NCI-H2227 treated with DMSO at 0.1 percent for 48 hours (cell line): ENCODE results near the gene PPARD.
A peak's percentile ranks its signal among the peaks of the same experiment; 100 is the strongest.
"Not testable (repeated sequence)": the region's sequence is repeated elsewhere in the genome, so short reads cannot be mapped to it uniquely, and the experiment has no call there.

ENCODE experiments used
- DNase-seq: peaks from one replicate; lab custom pipeline; 2025; lab: John Stamatoyannopoulos, UW

The PPARD gene

DNA sequence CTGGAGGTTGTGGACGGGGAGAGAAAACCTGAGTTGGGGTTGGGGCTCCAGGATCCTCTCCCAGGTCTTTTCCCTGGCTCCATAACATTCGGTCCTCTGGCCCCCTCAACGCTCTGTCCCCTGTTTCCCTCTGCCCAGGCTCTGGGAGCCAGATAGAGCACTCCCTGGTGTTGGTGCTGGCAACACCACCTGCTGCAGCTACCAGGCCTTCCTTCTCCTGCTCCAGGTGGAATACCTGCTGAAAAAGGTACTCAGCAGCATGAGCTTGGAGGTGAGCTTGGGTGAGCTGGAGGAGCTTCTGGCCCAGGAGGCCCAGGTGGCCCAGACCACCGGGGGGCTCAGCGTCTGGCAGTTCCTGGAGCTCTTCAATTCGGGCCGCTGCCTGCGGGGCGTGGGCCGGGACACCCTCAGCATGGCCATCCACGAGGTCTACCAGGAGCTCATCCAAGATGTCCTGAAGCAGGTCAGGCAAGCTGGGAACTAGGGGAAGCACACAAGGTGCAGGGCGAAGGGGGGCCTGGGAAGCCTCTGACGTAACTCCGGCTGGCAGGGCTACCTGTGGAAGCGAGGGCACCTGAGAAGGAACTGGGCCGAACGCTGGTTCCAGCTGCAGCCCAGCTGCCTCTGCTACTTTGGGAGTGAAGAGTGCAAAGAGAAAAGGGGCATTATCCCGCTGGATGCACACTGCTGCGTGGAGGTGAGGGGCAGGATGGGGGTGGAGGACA, 30.1 kb upstream of the PPARD start:
- no peak for DNase-seq

GRCh38 chr6:35312807-35313206, 29.6 kb upstream of the PPARD start:
- DNase-seq: no peak

DNA sequence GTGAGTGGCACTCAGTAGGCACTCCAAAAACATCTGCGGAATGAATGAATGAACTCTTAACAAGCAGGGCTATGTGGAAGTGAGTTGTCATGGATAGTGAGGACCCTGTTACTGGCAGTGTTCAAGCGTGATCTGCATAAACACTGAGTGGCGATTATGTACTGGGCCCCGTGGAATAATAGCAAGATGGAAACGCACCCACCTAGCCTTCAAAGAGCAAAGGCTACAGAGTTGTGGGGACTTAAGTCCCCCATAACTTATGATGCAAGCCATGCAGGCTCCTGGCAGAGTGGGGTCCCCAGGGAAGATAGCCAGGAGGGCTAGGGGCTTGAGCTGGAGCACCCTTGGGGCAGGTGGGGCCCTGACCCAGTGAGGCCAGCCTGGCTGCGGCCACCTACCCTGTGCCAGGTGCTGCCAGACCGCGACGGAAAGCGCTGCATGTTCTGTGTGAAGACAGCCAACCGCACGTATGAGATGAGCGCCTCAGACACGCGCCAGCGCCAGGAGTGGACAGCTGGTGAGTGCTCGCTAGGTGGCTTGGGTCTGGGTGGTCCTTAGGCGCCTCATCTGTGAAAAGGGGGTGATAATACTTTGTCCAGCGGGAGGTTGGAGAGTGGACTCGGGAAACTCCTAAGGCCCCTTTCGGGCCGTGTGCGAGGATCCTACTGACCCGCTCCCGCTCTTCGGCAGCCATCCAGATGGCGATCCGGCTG, 24.7 kb upstream of the PPARD start:
- DNase-seq: no peak

GRCh38 chr6:35318196-35319171, 23.9 kb upstream of the PPARD start:
- peak; percentile 81 for DNase-seq

GRCh38 chr6:35319346-35320030, 22.9 kb upstream of the PPARD start:
- DNase-seq: no peak

DNA sequence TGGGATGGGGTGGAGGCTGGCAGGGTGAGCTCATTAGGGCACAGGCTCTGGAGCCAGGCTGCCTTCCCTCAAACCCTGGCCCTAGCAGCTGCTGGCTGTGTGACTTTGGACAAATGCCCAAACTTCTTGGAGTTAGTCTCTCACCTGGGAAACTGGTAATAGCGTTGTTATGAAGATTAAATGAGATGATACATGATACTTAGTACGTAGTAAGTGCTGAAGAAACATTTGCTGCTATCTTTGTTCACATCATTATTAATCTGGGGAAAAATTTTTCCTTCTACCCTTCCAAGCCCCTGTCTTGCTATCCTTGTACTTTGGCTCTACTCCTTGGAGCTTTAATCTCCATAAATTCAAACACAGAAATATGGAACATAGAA, 22.3 kb upstream of the PPARD start:
- no peak for DNase-seq

DNA sequence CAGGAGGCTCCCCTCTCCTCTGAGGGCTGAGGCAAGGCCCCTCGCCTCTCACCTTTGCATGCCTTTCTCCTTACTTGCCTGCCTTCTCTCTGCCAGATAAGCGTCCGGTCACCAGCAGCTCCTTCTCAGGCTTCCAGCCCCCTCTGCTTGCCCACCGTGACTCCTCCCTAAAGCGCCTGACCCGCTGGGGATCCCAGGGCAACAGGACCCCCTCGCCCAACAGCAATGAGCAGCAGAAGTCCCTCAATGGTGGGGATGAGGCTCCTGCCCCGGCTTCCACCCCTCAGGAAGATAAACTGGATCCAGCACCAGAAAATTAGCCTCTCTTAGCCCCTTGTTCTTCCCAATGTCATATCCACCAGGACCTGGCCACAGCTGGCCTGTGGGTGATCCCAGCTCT, 21.3 kb upstream of the PPARD start:
- no peak for DNase-seq

DNA sequence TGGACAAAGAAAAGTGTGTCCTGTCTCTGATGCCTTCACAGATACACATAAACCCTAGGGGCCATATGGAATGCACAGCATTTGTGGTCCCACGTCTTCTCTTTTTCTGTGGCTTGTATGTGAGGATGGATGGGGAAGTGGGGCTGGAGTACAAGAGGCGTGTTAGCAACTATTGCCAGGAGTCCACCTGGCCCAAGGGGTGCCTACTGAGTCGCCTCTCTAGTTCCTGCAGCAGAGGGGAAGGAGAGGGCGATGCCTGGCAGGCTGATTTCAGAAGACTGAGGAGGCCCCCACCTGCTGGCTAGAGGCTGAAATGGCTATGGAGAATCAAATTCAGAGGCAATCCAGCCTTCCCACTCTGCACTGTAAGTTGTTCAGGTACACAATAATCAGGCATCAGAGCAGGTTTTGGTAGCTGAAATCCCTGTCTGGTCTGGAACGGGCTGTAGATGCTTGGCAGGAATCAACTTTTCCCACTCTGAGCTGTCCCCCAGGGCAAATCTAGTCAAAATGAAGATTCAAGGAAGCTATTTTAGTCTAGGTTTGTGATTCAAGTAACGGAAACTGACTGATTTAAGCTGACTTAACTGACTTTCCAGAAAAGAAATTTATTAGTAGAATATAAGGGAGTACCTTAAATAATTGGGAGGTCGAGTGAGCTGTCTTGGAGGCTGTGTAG, 14.9 kb upstream of the PPARD start:
- peak; percentile 23 for DNase-seq

DNA sequence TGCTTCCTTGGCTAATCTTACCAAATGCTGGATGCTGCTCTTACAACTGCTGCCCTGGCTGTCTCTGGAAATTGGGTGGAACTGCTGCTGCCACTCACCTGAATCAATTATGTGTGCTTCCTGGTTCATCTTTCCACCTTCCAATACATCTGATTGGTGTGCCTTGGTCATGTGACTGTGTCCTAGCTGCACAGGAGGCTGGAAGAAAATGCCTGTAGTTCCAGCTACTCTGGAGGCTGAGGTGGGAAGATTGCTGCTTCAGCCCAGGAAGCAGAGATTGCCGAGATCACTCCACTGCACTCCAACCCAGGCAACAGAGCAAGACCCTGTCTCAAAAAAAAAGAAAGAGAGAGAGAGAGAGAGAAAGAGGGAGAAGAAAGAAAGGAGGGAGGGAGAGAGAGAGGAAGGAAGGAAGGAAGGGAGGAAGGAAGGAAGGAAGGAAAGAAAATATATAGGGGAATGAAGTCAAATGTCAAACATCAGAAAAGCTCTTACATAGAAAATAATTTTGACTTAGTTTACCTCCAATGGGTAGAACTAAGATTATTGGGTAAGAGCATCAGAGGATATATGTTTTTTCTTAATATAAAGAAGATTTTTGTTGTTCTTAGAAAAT, 14.1 kb upstream of the PPARD start:
- no peak for DNase-seq

- DNase-seq: not testable (repeated sequence)
Observed at GRCh38 chr6:35328965-35329364, 13.4 kb upstream of the PPARD start.

DNA sequence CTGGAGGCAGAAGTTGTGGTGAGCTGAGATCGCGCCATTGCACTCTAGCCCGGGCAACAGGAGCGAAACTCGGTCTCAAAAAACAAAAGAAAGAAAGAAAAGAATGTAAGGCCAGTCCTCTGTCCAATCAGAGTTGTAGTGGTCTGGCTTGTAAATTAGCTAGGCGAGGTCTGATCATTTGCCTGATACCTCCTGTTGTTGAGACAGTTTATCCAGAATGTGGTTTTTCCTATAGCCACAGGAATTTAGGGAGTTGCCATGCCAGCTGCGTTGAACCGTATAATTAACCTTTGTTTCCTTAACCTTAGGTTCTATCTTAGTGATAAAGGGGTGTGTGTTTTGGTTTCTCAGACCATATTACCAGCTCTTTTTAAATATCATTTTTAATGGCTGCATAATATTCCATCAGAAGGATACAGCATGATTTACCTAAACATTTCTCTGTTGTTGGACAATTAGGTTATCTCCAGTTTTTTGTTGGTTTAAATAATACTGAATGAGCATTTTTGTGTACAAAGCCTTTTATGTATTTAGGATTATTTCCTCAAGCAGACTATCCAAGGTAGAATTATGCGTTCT, 11.7 kb upstream of the PPARD start:
- DNase-seq: no peak

DNA sequence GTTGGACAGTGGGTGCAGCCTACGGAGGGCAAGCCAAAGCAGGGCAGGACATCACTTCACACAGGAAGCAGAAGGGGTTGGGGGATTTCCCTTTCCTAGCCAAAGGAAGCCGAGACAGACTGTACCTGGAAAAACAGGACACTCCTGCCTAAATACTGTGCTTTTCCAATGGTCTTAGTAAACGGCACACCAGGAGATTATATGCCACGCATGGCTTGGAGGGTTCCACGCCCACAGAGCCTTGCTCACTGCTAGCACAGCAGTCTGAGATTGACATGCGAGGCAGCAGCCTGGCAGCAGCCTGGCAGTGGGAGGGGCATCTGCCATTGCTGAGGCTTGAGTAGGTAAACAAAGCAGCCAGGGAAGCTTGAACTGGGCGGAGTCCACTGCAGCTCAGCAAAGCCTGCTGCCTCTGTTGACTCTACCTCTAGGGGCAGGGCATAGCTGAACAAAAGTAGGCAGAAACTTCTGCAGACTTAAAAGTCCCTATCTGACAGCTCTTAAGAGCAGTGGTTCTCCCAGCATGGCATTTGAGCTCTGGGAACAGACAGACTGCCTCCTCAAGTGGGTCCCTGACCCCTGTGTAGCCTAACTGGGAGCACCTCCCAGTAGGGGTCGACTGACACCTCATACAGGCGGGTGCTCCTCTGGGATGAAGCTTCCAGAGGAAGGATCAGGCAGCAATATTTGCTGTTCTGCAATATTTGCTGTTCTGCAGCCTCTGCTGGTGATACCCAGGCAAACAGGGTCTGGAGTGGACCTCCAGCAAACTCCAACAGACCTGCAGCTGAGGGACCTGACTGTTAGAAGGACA, 10.1 kb upstream of the PPARD start:
- DNase-seq: not testable (repeated sequence)

DNA sequence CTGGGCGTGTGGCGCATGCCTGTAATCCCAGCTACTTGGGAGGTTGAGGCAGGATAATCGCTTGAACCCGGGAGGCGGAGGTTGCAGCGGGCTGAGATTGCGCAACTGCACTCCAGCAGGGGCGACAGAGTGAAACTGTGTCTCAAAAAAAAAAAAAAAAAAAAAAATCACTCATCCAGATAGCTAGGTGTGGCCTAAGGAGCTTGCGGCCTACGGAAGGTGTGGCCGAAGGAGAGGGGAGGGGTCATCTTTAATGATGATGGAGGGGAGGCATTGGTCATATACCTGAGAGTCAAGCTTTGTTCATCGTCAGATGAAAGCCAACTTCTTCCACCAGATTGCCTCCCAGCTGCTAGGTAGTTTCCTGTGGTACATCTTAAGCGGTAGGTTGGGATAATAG, 801 bp upstream of the PPARD start:
- DNase-seq: no peak

DNA sequence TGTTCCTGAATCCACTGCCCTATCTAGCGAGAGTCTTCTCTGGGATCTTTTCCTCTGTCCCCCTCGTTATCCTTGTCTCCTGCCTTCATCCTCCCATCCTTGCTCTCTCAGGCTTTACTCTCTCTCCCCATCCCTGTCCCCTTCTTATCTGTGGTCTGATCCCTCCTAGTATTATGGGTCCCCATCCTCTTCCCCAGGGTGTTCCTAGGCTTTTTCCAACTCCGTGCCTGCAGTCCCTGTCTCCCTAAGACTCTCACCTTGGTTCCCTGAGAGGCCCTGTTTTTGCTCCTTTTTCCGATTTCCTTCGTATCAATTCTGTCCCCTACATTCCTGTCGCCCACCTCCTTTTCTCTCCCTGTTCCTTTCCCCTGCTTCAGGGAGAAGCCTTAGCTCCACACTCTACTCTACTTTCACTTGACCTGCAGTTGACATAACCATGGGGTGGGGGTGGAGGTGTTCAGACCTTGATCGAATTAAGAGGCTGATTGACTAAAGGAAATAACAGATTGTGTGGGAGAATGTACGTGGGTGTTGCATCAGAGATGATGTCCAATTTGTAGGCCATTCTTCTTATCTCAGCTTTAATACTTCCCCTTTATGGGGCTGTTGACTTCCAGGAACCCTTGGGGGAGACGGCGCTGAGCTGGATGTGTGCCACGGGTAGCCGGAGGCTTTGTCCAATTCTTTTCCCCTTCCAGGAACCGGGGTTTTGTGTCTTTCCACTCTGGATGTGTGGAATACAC, 905 bp downstream of the PPARD start:
- no peak for DNase-seq

DNA sequence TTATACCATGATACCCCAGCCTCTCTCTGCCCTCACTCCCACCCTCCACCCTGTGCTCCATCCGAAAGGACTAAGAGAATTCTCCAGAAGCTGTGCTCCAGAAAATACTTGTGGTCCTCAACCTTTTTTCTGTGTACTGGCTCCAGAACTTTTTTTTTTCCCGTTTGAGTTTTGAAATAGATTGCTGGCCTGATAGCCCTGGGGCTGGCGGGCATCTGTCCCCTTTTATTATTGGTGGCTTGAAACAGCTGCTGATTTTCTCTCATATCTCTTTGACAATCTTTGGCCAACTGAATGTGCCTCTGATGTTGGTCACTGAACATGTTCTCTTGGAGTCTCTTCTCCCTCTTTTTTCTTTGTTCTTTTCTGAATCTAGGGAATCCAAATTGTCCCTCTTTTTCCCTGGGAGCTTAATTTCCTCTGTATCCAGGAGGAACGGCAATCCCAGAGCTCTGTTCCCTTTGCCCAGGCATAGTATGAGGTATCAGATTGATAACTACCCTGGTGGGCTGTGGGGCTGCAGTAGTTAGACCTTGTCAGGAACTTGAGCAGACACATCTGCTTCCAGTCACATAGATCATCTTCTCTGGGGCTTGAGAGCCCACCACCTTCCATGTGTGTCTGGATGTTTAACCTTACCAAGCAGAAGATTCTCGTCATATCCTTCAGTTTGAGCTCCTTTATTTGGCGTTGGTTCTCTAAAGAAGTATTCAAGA, 1.6 kb downstream of the PPARD start:
- no peak for DNase-seq

DNA sequence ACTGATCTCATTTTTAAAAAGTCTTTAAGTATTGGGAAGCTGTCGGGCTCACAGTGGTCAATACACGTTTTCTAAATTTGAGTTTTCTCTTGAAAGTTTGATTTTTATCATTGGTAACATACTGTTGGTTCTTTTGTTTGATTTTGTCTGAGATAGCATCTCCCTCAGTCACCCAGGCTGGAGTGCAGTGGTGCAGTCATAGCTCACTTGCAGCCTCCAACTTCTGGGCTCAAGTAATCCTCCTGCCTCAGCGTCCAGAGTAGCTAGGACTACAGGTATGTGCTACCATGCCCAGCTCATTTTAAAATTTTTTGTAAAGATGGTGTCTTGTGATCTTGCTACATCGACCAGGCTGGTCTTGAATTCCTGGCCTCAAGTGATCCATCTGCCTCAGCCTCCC, 9.1 kb downstream of the PPARD start:
- no peak for DNase-seq

- DNase-seq: no peak
Observed at GRCh38 chr6:35352735-35353134, 10.4 kb downstream of the PPARD start.

- DNase-seq: no peak
Observed at GRCh38 chr6:35354361-35355135, 12.2 kb downstream of the PPARD start.
